Muscle of leg (tissue), 11 donors: Measurements from ENCODE around the gene LSAMP. TPM values are rescaled to one million over a fixed set of nuclear protein-coding genes. Genes with fewer than 3 reads are reported as not detected.

Experiments used
- DNase-seq: peaks from one replicate; pipeline ENCODE4 v3.0.0; 2013
- H3K27ac ChIP-seq: one replicate; pipeline ENCODE4 v1.5.1; 2013; ENCODE audit warnings: mild to moderate bottlenecking, low read length, control low read depth
- H3K27me3 ChIP-seq: one replicate; pipeline ENCODE4 v1.6.1; 2013; ENCODE audit warnings: low read length; ENCODE audit not compliant: control insufficient read depth, insufficient read depth
- H3K36me3 ChIP-seq: one replicate; pipeline ENCODE4 v1.6.1; 2013; ENCODE audit warnings: low read length; ENCODE audit not compliant: control insufficient read depth, insufficient read depth
- H3K4me1 ChIP-seq: one replicate; pipeline ENCODE4 v1.6.1; 2013; ENCODE audit warnings: low read length; ENCODE audit not compliant: control insufficient read depth, insufficient read depth
- H3K4me3 ChIP-seq: one replicate; pipeline ENCODE4 v1.5.1; 2013; ENCODE audit warnings: low read length, control low read depth
- H3K9me3 ChIP-seq: replicated peaks from 2 replicates; pipeline ENCODE4 v1.6.1; 2013; ENCODE audit warnings: low read depth, low read length; ENCODE audit not compliant: control insufficient read depth
- WGBS: methylation state at CpG from one replicate; pipeline ENCODE4 v1.1.5; 2013; ENCODE audit warnings: missing lambda C conversion rate; ENCODE audit not compliant: insufficient coverage; 5-methylcytosine and 5-hydroxymethylcytosine counted together
- polyA plus RNA-seq, 8 donors: library from polyadenylated mRNA; unstranded; fragments of 120-200 nt; gene quantifications; one replicate each; pipeline versions ENCODE4 v1.2.1 to v1.2.3, GENCODE V29; 2013; ENCODE audit warnings: inconsistent platforms in 1 of 8, low replicate concordance in 1 of 8; ENCODE audit not compliant: insufficient read length in 8 of 8, insufficient read depth in 1 of 8
- total RNA-seq: library from RNA; stranded (reverse); fragments of 120-200 nt; gene quantifications from one replicate; pipeline ENCODE4 v1.2.4, GENCODE V29; 2013

LSAMP gene
- total and polyA plus RNA-seq, 9 donors: 3.5 to 13.4 (median 6.3) TPM

- no peaks in the 10 kb centered on the region for H3K4me1 ChIP-seq
- 67% methylated on average over 1 of the region's 2 CpGs for WGBS
Observed at GRCh38 chr3:116070061-116070460, 375.2 kb downstream of the LSAMP start.

GRCh38 chr3:116069024-116069423, 376.3 kb downstream of the LSAMP start:
- H3K27ac ChIP-seq: no peak overlapping the region
- no peaks in the 10 kb centered on the region for H3K9me3 ChIP-seq
- H3K4me3 ChIP-seq: no peak overlapping the region
- no peak for DNase-seq
- H3K36me3 ChIP-seq: no peaks in the 10 kb centered on the region
- WGBS: 48% methylated on average over 3 of the region's 4 CpGs
- H3K27me3 ChIP-seq: no peaks in the 10 kb centered on the region
- no peaks in the 10 kb centered on the region for H3K4me1 ChIP-seq

More at GRCh38 chr3:116070061-116070460, 375.2 kb downstream of the LSAMP start:
- Histone ChIP-seq H3K9me3 (no peaks in the 10 kb centered on the region), H3K27me3 (no peaks in the 10 kb centered on the region), H3K27ac (no peak overlapping the region), H3K36me3 (no peaks in the 10 kb centered on the region), H3K4me3 (no peak overlapping the region)
- no peak for DNase-seq

- Histone ChIP-seq H3K27me3 (no peaks in the 10 kb centered on the region), H3K27ac (no peak overlapping the region), H3K9me3 (no peaks in the 10 kb centered on the region), H3K36me3 (no peaks in the 10 kb centered on the region), H3K4me1 (no peaks in the 10 kb centered on the region), H3K4me3 (no peak overlapping the region)
- WGBS: no CpG with 5 or more reads among the region's 4 CpGs
- DNase-seq: no peak
Observed at GRCh38 chr3:116067326-116067725, 378.0 kb downstream of the LSAMP start.

GRCh38 chr3:116065501-116065900, 379.8 kb downstream of the LSAMP start:
- H3K27me3 ChIP-seq: no peaks in the 10 kb centered on the region
- no CpG with 5 or more reads among the region's 1 CpG for WGBS
- no peaks in the 10 kb centered on the region for H3K4me1 ChIP-seq
- no peak overlapping the region for H3K27ac ChIP-seq
- DNase-seq: no peak
- no peaks in the 10 kb centered on the region for H3K36me3 ChIP-seq
- no peak overlapping the region for H3K4me3 ChIP-seq
- H3K9me3 ChIP-seq: no peaks in the 10 kb centered on the region

- H3K9me3 ChIP-seq: no peaks in the 10 kb centered on the region
- no peaks in the 10 kb centered on the region for H3K36me3 ChIP-seq
- H3K4me3 ChIP-seq: no peak overlapping the region
- no peak for DNase-seq
- H3K27me3 ChIP-seq: no peaks in the 10 kb centered on the region
- H3K4me1 ChIP-seq: no peaks in the 10 kb centered on the region
- no CpG with 5 or more reads among the region's 1 CpG for WGBS
- H3K27ac ChIP-seq: no peak overlapping the region
Observed at GRCh38 chr3:116064646-116065045, 380.6 kb downstream of the LSAMP start.

GRCh38 chr3:116059421-116060096, 385.7 kb downstream of the LSAMP start:
- Histone ChIP-seq H3K4me1 (no peaks in the 10 kb centered on the region), H3K9me3 (no peaks in the 10 kb centered on the region), H3K27me3 (no peaks in the 10 kb centered on the region), H3K27ac (no peak overlapping the region), H3K4me3 (no peak overlapping the region), H3K36me3 (no peaks in the 10 kb centered on the region)
- DNase-seq: no peak
- no CpG with 5 or more reads among the region's 2 CpGs for WGBS

- Histone ChIP-seq H3K4me1 (no peaks in the 10 kb centered on the region), H3K27me3 (no peaks in the 10 kb centered on the region), H3K36me3 (no peaks in the 10 kb centered on the region), H3K9me3 (no peaks in the 10 kb centered on the region), H3K27ac (no peak overlapping the region), H3K4me3 (no peak overlapping the region)
- DNase-seq: no peak
- 100% methylated on average over 1 of the region's 2 CpGs for WGBS
Observed at GRCh38 chr3:116058844-116059243, 386.4 kb downstream of the LSAMP start.

GRCh38 chr3:116057400-116058006, 387.8 kb downstream of the LSAMP start:
- 0% methylated on average over 1 of the region's 1 CpG for WGBS

GRCh38 chr3:116056280-116056679, 389.0 kb downstream of the LSAMP start:
- no peaks in the 10 kb centered on the region for H3K27me3 ChIP-seq
- WGBS: no CpG with 5 or more reads among the region's 2 CpGs
- no peak overlapping the region for H3K27ac ChIP-seq
- peaks cover 3% of the 10 kb centered on the region for H3K4me1 ChIP-seq
- no peaks in the 10 kb centered on the region for H3K36me3 ChIP-seq
- H3K9me3 ChIP-seq: no peaks in the 10 kb centered on the region
- no peak overlapping the region for H3K4me3 ChIP-seq
- DNase-seq: no peak

More at GRCh38 chr3:116057400-116058006, 387.8 kb downstream of the LSAMP start:
- Histone ChIP-seq H3K27ac (no peak overlapping the region), H3K4me3 (no peak overlapping the region), H3K36me3 (no peaks in the 10 kb centered on the region), H3K4me1 (no peaks in the 10 kb centered on the region), H3K27me3 (no peaks in the 10 kb centered on the region), H3K9me3 (no peaks in the 10 kb centered on the region)
- DNase-seq: no peak

- Histone ChIP-seq H3K4me3 (no peak overlapping the region), H3K27me3 (no peaks in the 10 kb centered on the region), H3K9me3 (no peaks in the 10 kb centered on the region), H3K4me1 (peaks cover 3% of the 10 kb centered on the region), H3K27ac (no peak overlapping the region), H3K36me3 (no peaks in the 10 kb centered on the region)
- no peak for DNase-seq
Observed at GRCh38 chr3:116053017-116053416, 392.3 kb downstream of the LSAMP start.
